C4-2B (cell line): ENCODE measurements around the gene ZBTB24.

Experiments used
- ZFX ChIP-seq: fragments of 450-650 bp; IDR thresholded peaks from 2 replicates; pipeline ENCODE4 v1.6.1; 2017
- TF ChIP-seq, protein P1 (sequence below): fragments of 450-650 bp; conservative IDR thresholded peaks from 2 replicates; pipeline ENCODE4 v1.5.1; 2017; ENCODE audit warnings: mild to moderate bottlenecking

DNA sequence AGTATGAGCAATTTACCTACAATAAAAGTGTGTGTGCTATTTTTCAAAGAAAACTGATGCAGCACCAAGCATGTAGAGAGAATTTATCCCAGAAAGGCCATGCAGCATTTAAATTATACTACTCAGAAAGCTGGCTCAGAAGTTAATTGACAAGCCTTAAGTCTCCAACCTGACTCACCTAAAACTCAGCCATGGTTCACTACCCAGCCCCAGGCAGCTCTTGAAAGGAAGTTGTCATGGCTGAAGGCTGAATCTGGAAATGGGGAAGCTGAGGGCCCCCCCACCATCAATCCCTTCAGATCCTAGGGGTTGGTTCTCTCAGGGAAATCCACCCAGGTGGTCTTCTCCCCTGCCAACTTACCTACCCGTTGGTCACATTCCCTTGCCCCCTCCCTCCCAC lies 62.3 kb downstream of the ZBTB24 start:
- TF ChIP-seq, protein P1, sequence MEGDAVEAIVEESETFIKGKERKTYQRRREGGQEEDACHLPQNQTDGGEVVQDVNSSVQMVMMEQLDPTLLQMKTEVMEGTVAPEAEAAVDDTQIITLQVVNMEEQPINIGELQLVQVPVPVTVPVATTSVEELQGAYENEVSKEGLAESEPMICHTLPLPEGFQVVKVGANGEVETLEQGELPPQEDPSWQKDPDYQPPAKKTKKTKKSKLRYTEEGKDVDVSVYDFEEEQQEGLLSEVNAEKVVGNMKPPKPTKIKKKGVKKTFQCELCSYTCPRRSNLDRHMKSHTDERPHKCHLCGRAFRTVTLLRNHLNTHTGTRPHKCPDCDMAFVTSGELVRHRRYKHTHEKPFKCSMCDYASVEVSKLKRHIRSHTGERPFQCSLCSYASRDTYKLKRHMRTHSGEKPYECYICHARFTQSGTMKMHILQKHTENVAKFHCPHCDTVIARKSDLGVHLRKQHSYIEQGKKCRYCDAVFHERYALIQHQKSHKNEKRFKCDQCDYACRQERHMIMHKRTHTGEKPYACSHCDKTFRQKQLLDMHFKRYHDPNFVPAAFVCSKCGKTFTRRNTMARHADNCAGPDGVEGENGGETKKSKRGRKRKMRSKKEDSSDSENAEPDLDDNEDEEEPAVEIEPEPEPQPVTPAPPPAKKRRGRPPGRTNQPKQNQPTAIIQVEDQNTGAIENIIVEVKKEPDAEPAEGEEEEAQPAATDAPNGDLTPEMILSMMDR, result no peak
- no peak for TF ChIP-seq ZFX
